NCI-H226 (cell line): ENCODE measurements around the gene BCKDHA.
"Not testable (repeated sequence)": the region's sequence is repeated elsewhere in the genome, so short reads cannot be mapped to it uniquely, and the experiment has no call there.

Experiments
- DNase-seq: peaks from one replicate; pipeline ENCODE4 v3.0.0-alpha.2; 2015

BCKDHA gene

GRCh38 chr19:41408256-41408655 lies 10.6 kb downstream of the BCKDHA start:
- no peak for DNase-seq

- not testable (repeated sequence) for DNase-seq
Measured at GRCh38 chr19:41408846-41409245, 11.2 kb downstream of the BCKDHA start.

DNA sequence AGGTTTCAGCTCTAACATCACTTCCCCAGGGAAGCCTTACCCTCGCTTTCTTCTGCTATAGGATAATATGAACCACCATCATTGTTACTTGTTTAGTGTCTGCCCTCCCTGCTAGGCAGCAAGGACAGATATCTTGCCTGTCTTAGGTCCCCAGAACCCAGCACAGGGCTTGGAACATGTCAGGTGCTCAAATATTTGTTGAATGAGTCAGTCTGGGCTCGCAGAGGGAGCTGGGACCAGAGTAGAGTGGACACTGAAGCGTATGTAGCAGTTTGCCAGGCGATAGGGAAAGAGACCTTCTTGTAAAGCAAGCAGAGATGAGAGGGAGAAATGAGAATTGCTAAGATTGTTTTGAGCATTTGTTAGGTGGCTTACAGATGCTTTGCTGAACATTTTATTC lies 11.7 kb downstream of the BCKDHA start:
- DNase-seq = no peak

GRCh38 chr19:41410336-41411054 lies 12.9 kb downstream of the BCKDHA start:
- no peak for DNase-seq

DNA sequence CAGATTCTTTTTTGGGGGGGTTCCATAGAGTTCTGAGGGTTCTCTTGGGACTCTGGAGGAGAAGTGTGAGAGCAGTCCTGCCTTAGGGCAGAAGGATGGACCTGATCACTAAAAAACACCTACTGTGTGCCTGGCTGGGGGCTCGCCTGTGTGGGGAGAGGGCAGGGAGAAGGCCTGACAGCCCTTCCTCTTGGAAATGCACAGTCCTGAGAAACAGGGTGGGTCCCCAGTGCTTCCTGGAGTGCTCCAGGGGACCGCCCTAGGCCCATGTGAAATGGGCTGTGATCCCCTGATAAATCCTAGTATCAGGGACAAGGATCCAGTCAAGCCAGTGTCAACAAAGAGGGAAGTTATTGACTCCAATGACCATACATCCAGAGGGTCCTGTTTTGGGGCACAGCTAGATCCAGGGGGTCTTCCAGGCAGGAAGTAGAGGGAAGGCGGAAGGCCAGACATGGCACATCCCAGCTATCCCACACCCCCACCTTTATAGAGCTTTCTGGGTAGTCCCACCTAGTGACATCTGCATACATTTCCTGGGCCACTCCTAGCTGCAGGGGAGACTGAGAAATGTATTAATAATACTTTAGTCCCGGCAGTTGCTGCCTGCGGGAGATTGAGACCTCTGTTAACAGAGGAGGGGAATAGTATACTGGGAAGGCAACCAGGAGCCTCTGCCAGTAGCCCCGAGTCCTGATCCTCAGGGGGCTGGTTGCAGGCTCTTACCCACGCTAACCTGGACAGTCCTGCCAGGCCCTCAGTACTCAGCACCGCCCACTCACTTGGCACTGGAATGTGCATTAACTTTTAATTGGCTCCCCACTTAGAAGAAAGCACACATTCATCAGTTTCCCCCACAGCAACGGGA lies 13.7 kb downstream of the BCKDHA start:
- no peak for DNase-seq

DNA sequence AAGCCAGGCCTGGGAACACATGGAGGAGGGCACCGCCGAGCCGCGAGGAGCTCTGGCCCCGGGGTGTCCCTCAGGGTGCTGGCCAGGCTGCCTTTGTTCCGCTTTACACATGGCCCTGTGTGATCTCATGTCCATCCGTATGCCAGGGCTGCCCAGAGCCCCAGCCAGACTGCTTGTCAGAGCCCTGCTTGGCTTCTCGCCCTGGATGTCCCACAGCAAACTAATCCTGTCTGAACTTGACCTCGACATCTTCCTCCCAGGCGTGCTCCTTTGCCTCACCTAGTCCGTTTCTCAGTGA lies 14.3 kb downstream of the BCKDHA start:
- no peak for DNase-seq

GRCh38 chr19:41412953-41413352 lies 15.3 kb downstream of the BCKDHA start:
- no peak for DNase-seq

DNA sequence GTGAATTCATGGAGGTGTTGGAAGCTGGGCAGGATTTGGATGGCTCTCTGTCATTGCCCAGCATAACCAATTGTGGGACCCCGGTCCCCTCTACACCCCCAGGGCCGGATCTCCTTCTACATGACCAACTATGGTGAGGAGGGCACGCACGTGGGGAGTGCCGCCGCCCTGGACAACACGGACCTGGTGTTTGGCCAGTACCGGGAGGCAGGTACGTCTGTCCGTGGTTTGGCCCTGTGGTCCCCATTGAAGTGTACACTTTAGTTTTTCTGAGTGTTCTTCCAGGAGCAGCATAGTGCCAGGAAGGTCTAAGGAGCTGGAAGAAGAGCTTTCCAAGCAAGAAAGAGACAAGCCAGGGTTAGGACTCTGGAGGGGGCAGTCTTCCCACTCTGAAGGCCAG lies 16.3 kb downstream of the BCKDHA start:
- DNase-seq = no peak

DNA sequence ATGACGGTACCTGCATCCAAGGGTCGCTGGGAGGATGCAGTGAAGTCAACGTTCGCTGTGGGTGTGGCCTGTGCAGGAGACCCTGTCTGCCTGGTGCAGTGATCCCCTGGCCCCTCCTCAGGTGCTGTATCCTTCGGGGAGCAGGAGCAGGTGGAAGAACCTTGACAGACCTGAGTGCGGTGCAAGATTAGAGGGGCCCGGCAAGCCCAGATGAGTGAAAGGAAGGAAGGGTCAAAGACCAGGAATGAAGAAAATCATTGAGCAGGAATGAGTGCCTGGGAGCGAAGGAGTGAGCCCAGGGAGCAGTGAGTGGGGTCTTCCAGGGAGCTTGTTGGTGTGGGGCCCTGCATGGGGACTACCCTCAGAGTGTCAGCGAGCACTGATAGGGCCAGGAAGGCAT lies 16.8 kb downstream of the BCKDHA start:
- no peak for DNase-seq

GRCh38 chr19:41415154-41415571 lies 17.5 kb downstream of the BCKDHA start:
- no peak for DNase-seq

DNA sequence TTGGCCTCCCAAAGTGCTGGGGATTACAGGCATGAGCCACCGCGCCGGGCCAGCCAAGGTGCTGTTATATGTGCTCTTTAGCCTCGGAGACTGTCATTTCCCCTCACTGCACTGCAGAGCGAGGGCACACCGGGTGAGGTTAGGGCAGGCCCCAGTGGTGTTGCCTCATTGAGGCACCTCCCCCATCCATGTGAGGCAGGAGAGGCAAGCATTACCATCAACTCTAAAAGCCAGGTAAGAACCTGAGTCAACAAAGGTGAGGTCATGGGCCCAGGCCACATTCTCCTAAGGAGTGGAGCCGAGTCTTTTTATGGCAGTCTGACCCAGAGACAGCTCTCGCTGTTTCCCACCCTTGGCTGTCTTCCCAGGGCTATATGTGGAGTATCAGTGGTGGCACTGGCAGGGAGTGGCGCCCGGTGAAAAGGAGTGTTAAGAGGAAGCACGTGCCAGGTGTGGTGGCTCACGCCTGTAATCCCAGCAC lies 18.6 kb downstream of the BCKDHA start:
- DNase-seq = no peak

- no peak for DNase-seq
Measured at GRCh38 chr19:41420101-41420880, 22.7 kb downstream of the BCKDHA start.

- no peak for DNase-seq
Measured at GRCh38 chr19:41421314-41421713, 23.7 kb downstream of the BCKDHA start.

DNA sequence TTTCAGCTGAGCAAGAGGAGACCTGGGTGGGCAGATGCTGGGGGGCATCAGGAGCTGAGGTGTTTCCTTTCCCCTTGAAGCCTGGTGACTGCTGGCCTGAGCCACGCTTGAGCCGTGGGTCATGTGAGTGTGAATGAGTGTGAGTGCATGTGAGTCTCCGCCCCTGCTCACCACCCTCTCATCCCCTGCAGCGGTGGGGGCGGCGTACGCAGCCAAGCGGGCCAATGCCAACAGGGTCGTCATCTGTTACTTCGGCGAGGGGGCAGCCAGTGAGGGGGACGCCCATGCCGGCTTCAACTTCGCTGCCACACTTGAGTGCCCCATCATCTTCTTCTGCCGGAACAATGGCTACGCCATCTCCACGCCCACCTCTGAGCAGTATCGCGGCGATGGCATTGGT lies 24.4 kb downstream of the BCKDHA start:
- DNase-seq = no peak

DNA sequence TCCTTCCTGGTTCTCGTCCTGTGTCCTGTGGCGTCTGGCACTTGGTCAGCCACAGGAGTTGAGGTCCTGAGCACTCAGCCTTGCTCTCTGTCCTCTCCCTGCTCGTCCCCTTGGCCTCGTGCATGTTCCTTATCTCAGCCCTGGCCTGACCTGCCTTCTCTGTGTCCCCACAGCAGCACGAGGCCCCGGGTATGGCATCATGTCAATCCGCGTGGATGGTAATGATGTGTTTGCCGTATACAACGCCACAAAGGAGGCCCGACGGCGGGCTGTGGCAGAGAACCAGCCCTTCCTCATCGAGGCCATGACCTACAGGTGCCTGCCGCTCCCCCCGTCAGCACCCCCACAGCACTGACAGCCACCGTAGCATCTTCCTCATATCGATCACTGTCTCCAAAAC lies 24.8 kb downstream of the BCKDHA start:
- no peak for DNase-seq

- DNase-seq = no peak
Measured at GRCh38 chr19:41422955-41423354, 25.3 kb downstream of the BCKDHA start.

- no peak for DNase-seq
Measured at GRCh38 chr19:41424335-41425173, 26.9 kb downstream of the BCKDHA start.

GRCh38 chr19:41425174-41426115 lies 27.8 kb downstream of the BCKDHA start:
- no peak for DNase-seq

DNA sequence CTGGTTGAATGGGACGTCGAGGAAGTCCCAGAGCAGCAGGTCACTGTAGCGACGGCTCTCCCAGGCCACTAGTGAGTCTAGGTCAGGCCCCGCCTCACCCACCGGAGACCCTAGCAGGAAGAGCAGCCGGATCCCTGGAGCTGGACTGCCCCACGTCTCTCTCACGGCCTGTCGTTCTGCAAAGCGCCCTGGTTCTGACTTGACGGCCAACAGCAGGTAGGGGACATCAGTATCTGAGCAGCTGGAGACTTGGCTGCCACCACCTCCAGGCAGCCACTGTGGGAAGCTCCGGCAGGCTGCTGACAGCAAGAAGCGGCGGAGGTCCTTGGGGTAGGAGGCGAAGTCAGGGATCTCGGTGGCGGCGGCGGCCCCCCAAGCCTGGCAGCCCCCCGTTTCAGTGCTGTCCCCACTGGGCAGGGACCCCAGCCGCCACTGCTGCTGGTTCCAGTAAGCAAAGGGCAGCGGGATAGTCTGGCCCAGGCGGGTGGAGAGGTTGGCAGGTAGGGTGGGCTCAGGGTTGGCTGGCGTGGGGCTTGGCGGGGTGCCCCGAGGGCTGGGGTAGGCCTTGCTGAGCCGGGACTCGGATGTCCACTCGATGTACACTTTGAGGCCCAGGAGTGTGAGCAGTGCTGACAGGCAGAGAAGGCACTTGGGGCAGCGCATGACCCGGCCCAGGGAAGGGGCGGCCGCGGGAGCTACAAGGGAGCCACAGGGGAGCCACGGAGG lies 28.7 kb downstream of the BCKDHA start:
- DNase-seq = no peak

DNA sequence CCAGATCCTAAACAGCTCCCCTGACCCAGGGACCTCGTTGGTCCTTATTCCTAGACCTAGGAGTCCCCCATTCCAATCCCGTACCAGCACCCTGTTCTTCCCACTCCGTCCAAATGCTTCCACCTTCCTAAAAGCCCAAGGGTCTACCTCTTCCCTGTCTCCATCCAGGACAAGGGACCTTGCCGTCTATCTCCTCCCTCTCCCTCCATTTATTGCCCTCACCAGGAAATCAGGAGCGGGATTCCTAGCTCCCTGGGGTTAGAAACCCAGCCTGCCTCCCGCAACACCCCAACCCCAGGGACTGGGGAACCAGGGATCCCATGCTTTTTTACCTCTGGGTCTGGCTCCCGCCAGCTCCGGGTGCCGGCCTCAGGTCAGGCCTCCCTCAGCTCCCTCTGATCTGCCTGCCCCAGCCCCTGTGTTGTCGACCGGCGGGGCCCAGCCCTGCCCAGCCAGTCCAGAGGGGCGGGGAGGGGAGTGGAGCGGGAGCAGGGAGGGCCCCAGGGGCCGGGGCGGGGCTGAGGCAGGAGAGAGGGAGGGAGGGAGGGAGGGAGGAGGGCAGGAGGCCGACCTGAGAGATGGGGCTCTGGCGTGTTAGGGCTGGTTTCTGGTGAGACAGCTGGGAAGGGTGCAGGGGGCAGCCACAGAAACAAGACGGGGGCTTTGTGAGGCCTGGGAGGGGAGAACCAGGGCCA lies 29.5 kb downstream of the BCKDHA start, which contains the start of gene B3GNT8:
B3GNT8 (minus strand) TSS at position 423 of the 695 bp plus-strand sequence. CDS start 596 bp downstream, outside the sequence.
- DNase-seq = peak; percentile 38
